SK-N-SH (cell line): ENCODE data around the gene SLC35G2. TPM values are rescaled to one million over a fixed set of nuclear protein-coding genes. Genes with fewer than 3 reads are reported as not detected.

ENCODE experiments used
- CTCF ChIA-PET: fragments of 300-600, 350-600 bp; formaldehyde crosslinking; extraction: SDS; loops from one replicate; lab custom pipeline; 2021; lab: Yijun Ruan, JAX
- POLR2A ChIA-PET: fragments of 350-600 bp; sonication (Branson Sonifier 250); formaldehyde crosslinking; extraction: SDS; loops from one replicate; lab custom pipeline; 2020; ENCODE audit warnings: antibody characterized with exemption, inconsistent platforms; lab: Yijun Ruan, JAX
- DNase-seq: peaks from one replicate; pipeline ENCODE4 v3.0.0; 2012
- H2AFZ ChIP-seq: fragments of 200-600 bp; sonication (generic); 2 replicates; pipeline ENCODE4 v1.8.1; 2016; ENCODE audit warnings: antibody characterized with exemption, mild to moderate bottlenecking, low read depth
- H3F3A ChIP-seq: fragments of 200-600 bp; sonication (generic); replicated peaks from 2 replicates; pipeline ENCODE3; 2016; ENCODE audit warnings: antibody characterized with exemption, mild to moderate bottlenecking; ENCODE audit not compliant: insufficient read depth
- H3K27ac ChIP-seq, 2 experiments: fragments of 200-500 bp in 1 of 2; fragments of 200-600 bp in 1 of 2; sonication (Bioruptor generic) in 1 of 2; sonication (generic), shearing (Covaris generic) in 1 of 2; 2 replicates each; pipeline versions ENCODE4 v1.5.1 to v1.6.1; 2014 to 2016; ENCODE audit warnings: low read depth in 2 of 2, inconsistent platforms in 1 of 2, low read length in 1 of 2, mild to moderate bottlenecking in 1 of 2, mixed read lengths in 1 of 2
- H3K27me3 ChIP-seq: fragments of 200-600 bp; sonication (generic), shearing (Covaris generic); 2 replicates; pipeline ENCODE4 v1.6.1; 2016; ENCODE audit warnings: mixed run types; ENCODE audit not compliant: insufficient read depth
- H3K36me3 ChIP-seq, 2 experiments: fragments of 200-500 bp in 1 of 2; fragments of 200-600 bp in 1 of 2; sonication (Bioruptor generic) in 1 of 2; sonication (generic) in 1 of 2; replicated peaks in 1 of 2; 2 replicates each; pipeline versions ENCODE3 to v1.5.1; 2014 to 2016; ENCODE audit warnings: low read length in 1 of 2, mild to moderate bottlenecking in 1 of 2; ENCODE audit not compliant: insufficient read depth in 2 of 2, control insufficient read depth in 1 of 2
- H3K4me1 ChIP-seq, 2 experiments: fragments of 200-500 bp in 1 of 2; fragments of 200-600 bp in 1 of 2; sonication (Bioruptor generic) in 1 of 2; sonication (generic), shearing (Covaris generic) in 1 of 2; 2 replicates each; pipeline versions ENCODE4 v1.5.1 to v1.6.1; 2014 to 2016; ENCODE audit warnings: low read depth in 1 of 2, low read length in 1 of 2, mixed run types in 1 of 2; ENCODE audit not compliant: insufficient read depth in 2 of 2, control insufficient read depth in 1 of 2
- H3K4me2 ChIP-seq: fragments of 200-600 bp; sonication (generic), shearing (Covaris generic); 2 replicates; pipeline ENCODE4 v1.6.1; 2017; ENCODE audit warnings: mixed run types
- H3K4me3 ChIP-seq, 2 experiments: fragments of 200-500 bp in 1 of 2; fragments of 200-600 bp in 1 of 2; sonication (Bioruptor generic) in 1 of 2; sonication (generic), shearing (Covaris generic) in 1 of 2; 2 replicates each; pipeline versions ENCODE4 v1.5.1 to v1.8.1; 2014 to 2016; ENCODE audit warnings: low read depth in 2 of 2, inconsistent platforms in 1 of 2, low read length in 1 of 2, mild to moderate bottlenecking in 1 of 2, mixed read lengths in 1 of 2, moderate library complexity in 1 of 2
- H3K79me2 ChIP-seq: fragments of 200-600 bp; sonication (generic); 2 replicates; pipeline ENCODE4 v1.8.1; 2017; ENCODE audit warnings: mild to moderate bottlenecking; ENCODE audit not compliant: insufficient read depth
- H3K9ac ChIP-seq: fragments of 200-600 bp; sonication (generic); 2 replicates; pipeline ENCODE4 v1.6.1; 2017; ENCODE audit warnings: mixed run types
- H3K9me2 ChIP-seq: fragments of 200-600 bp; sonication (generic); 2 replicates; pipeline ENCODE4 v1.6.1; 2017; ENCODE audit warnings: mixed run types
- H3K9me3 ChIP-seq: fragments of 200-600 bp; sonication (generic); 2 replicates; pipeline ENCODE4 v1.6.1; 2017; ENCODE audit warnings: mixed run types, mild to moderate bottlenecking, moderate library complexity
- H4K20me1 ChIP-seq: fragments of 200-600 bp; sonication (generic); 2 replicates; pipeline ENCODE4 v1.6.1; 2017; ENCODE audit warnings: mild to moderate bottlenecking, mixed run types; ENCODE audit not compliant: insufficient read depth
- CHD2 ChIP-seq: fragments of 150-350 bp; IDR thresholded peaks from 2 replicates; pipeline ENCODE4 v1.6.1; 2018; ENCODE audit warnings: low read length; ENCODE audit not compliant: partially characterized antibody
- ELF1 ChIP-seq: IDR thresholded peaks from 2 replicates; pipeline ENCODE4 v1.4.0; 2012
- GABPA ChIP-seq: IDR thresholded peaks from 2 replicates; pipeline ENCODE4 v1.4.0; 2012; ENCODE audit warnings: low read depth, mild to moderate bottlenecking
- GATA2 ChIP-seq: sonication (generic); formaldehyde crosslinking; IDR thresholded peaks from 2 replicates; pipeline ENCODE4 v1.5.0; 2020; ENCODE audit warnings: mild to moderate bottlenecking, missing genetic modification reagents
- JUND ChIP-seq: IDR thresholded peaks from 2 replicates; pipeline ENCODE4 v1.4.0; 2012
- MEF2A ChIP-seq: IDR thresholded peaks from 2 replicates; pipeline ENCODE4 v1.4.0; 2012; ENCODE audit warnings: low read depth, borderline replicate concordance
- MXI1 ChIP-seq: IDR thresholded peaks from 2 replicates; pipeline ENCODE4 v1.6.1; 2012; ENCODE audit warnings: mild to moderate bottlenecking, low read depth, low read length, improper control_type of control experiment
- NFIC ChIP-seq: IDR thresholded peaks from 2 replicates; pipeline ENCODE4 v1.4.0; 2012; ENCODE audit warnings: borderline replicate concordance
- POLR2AphosphoS5 ChIP-seq: IDR thresholded peaks from 2 replicates; pipeline ENCODE4 v1.6.1; 2012; ENCODE audit warnings: low read depth, low read length
- RFX5 ChIP-seq: IDR thresholded peaks from 2 replicates; pipeline ENCODE4 v1.6.1; 2012; ENCODE audit warnings: mild to moderate bottlenecking, improper control_type of control experiment, low read length
- RXRA ChIP-seq: IDR thresholded peaks from 2 replicates; pipeline ENCODE4 v1.4.0; 2012; ENCODE audit warnings: low read depth, mild to moderate bottlenecking, borderline replicate concordance
- SMC3 ChIP-seq: IDR thresholded peaks from 2 replicates; pipeline ENCODE4 v1.6.1; 2012; ENCODE audit warnings: low read depth, low read length, improper control_type of control experiment
- TCF12 ChIP-seq: IDR thresholded peaks from 2 replicates; pipeline ENCODE4 v1.4.0; 2012
- TEAD4 ChIP-seq: IDR thresholded peaks from 2 replicates; pipeline ENCODE4 v1.4.0; 2012; ENCODE audit warnings: mild to moderate bottlenecking, borderline replicate concordance; ENCODE audit not compliant: insufficient read depth
- WGBS: methylation state at CpG from one replicate; pipeline ENCODE4 v1.1.6; 2017; ENCODE audit warnings: low lambda C conversion rate; 5-methylcytosine and 5-hydroxymethylcytosine counted together
- polyA plus RNA-seq, 3 experiments: library from polyadenylated mRNA; depleted of rRNA; stranded (reverse); fragments of >200 nt; gene quantifications; 2 replicates each; pipeline ENCODE4 v1.2.3, GENCODE V29; 2012
- TF ChIP-seq, protein P1 (sequence below): IDR thresholded peaks from 2 replicates; pipeline ENCODE4 v1.6.1; 2012; ENCODE audit warnings: mild to moderate bottlenecking, low read depth, low read length, moderate library complexity
- TF ChIP-seq, protein P2 (sequence below): IDR thresholded peaks from 2 replicates; pipeline ENCODE4 v1.4.0; 2012; ENCODE audit warnings: low read depth, borderline replicate concordance
- TF ChIP-seq, protein P3 (sequence below): fragments of 150-350 bp; IDR thresholded peaks from 2 replicates; pipeline ENCODE4 v1.6.1; 2016; ENCODE audit warnings: mild to moderate bottlenecking, low read depth, low read length
- TF ChIP-seq, protein P4 (sequence below): fragments of 150-350 bp; IDR thresholded peaks from 2 replicates; pipeline ENCODE4 v1.6.1; 2017; ENCODE audit warnings: antibody characterized with exemption, low read length, low read depth, borderline replicate concordance
- TF ChIP-seq, protein P5 (sequence below): IDR thresholded peaks from 2 replicates; pipeline ENCODE4; 2012

The SLC35G2 gene
- polyA plus RNA-seq, 1 of the 3 experiments (the other 2 are of a cell fraction): 9.7 TPM

DNA sequence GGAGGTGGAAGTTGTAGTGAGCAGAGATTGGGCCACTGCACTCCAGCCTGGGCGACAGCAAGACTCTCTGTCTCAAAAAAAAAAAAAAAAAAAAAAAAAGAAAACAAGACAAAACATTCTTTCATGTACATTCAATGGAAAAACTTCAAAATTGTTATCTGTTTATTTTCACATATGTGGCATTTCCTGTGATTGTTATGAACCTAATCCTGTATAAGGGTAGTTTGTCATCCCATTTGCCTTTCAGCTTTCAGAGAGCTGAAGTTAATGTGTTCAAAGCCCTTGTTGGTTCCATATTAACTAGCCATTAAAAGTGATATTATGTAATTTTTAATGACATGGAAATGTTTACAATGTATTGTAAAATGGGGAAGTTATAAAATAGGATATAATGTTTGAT, 25.8 kb downstream of the SLC35G2 start:
- Histone ChIP-seq H3K4me2 (no peak overlapping the region), H3K9ac (no peak overlapping the region), H2AFZ (no peak overlapping the region), H3K79me2 (peaks cover 70% of the 10 kb centered on the region), H3K4me1 (peaks cover 0 to 18% of the 10 kb centered on the region in 2 experiments; a peak in 1 of 4 replicates), H3K9me2 (no peaks in the 10 kb centered on the region)
- CTCF ChIA-PET: interaction anchor here (0.7 to 1.0 kb wide), 4 partner anchors 8 to 594 kb away, joined by 3 to 5 read pairs (median 4); no protein-coding TSS in a partner anchor
- DNase-seq: no peak
- WGBS: 100% methylated on average over 1 of the region's 1 CpG
- TF ChIP-seq, protein P1, sequence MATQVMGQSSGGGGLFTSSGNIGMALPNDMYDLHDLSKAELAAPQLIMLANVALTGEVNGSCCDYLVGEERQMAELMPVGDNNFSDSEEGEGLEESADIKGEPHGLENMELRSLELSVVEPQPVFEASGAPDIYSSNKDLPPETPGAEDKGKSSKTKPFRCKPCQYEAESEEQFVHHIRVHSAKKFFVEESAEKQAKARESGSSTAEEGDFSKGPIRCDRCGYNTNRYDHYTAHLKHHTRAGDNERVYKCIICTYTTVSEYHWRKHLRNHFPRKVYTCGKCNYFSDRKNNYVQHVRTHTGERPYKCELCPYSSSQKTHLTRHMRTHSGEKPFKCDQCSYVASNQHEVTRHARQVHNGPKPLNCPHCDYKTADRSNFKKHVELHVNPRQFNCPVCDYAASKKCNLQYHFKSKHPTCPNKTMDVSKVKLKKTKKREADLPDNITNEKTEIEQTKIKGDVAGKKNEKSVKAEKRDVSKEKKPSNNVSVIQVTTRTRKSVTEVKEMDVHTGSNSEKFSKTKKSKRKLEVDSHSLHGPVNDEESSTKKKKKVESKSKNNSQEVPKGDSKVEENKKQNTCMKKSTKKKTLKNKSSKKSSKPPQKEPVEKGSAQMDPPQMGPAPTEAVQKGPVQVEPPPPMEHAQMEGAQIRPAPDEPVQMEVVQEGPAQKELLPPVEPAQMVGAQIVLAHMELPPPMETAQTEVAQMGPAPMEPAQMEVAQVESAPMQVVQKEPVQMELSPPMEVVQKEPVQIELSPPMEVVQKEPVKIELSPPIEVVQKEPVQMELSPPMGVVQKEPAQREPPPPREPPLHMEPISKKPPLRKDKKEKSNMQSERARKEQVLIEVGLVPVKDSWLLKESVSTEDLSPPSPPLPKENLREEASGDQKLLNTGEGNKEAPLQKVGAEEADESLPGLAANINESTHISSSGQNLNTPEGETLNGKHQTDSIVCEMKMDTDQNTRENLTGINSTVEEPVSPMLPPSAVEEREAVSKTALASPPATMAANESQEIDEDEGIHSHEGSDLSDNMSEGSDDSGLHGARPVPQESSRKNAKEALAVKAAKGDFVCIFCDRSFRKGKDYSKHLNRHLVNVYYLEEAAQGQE: no peak
- TF ChIP-seq NFIC (no peak), TCF12 (no peak), POLR2AphosphoS5 (no peak), CHD2 (no peak), JUND (no peak), SMC3 (no peak), GABPA (no peak), GATA2 (CRISPR knock-in tag) (no peak), RXRA (no peak), MEF2A (no peak), MXI1 (no peak), ELF1 (no peak), TEAD4 (no peak), RFX5 (no peak)
- TF ChIP-seq, protein P2, sequence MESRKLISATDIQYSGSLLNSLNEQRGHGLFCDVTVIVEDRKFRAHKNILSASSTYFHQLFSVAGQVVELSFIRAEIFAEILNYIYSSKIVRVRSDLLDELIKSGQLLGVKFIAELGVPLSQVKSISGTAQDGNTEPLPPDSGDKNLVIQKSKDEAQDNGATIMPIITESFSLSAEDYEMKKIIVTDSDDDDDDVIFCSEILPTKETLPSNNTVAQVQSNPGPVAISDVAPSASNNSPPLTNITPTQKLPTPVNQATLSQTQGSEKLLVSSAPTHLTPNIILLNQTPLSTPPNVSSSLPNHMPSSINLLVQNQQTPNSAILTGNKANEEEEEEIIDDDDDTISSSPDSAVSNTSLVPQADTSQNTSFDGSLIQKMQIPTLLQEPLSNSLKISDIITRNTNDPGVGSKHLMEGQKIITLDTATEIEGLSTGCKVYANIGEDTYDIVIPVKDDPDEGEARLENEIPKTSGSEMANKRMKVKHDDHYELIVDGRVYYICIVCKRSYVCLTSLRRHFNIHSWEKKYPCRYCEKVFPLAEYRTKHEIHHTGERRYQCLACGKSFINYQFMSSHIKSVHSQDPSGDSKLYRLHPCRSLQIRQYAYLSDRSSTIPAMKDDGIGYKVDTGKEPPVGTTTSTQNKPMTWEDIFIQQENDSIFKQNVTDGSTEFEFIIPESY: no peak
- TF ChIP-seq, protein P3, sequence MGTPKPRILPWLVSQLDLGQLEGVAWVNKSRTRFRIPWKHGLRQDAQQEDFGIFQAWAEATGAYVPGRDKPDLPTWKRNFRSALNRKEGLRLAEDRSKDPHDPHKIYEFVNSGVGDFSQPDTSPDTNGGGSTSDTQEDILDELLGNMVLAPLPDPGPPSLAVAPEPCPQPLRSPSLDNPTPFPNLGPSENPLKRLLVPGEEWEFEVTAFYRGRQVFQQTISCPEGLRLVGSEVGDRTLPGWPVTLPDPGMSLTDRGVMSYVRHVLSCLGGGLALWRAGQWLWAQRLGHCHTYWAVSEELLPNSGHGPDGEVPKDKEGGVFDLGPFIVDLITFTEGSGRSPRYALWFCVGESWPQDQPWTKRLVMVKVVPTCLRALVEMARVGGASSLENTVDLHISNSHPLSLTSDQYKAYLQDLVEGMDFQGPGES: no peak
- TF ChIP-seq, protein P4, sequence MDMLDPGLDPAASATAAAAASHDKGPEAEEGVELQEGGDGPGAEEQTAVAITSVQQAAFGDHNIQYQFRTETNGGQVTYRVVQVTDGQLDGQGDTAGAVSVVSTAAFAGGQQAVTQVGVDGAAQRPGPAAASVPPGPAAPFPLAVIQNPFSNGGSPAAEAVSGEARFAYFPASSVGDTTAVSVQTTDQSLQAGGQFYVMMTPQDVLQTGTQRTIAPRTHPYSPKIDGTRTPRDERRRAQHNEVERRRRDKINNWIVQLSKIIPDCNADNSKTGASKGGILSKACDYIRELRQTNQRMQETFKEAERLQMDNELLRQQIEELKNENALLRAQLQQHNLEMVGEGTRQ: no peak
- TF ChIP-seq, protein P5, sequence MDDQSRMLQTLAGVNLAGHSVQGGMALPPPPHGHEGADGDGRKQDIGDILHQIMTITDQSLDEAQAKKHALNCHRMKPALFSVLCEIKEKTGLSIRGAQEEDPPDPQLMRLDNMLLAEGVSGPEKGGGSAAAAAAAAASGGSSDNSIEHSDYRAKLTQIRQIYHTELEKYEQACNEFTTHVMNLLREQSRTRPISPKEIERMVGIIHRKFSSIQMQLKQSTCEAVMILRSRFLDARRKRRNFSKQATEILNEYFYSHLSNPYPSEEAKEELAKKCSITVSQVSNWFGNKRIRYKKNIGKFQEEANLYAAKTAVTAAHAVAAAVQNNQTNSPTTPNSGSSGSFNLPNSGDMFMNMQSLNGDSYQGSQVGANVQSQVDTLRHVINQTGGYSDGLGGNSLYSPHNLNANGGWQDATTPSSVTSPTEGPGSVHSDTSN: no peak
- TF ChIP-seq, all 33 proteins: peak for 0
- Histone ChIP-seq H3K27ac (no peak overlapping the region), H3F3A (peaks cover 8% of the 10 kb centered on the region), H3K36me3 (peaks cover 3 to 8% of the 10 kb centered on the region in 2 experiments), H3K4me3 (no peak overlapping the region), H3K27me3 (no peaks in the 10 kb centered on the region), H3K9me3 (no peaks in the 10 kb centered on the region), H4K20me1 (no peaks in the 10 kb centered on the region)
- POLR2A ChIA-PET: no interaction called here
